SK-N-SH treated with all-trans-retinoic acid at 6 μM for 48 hours (cell line): ENCODE results near the gene LGR5.

Source experiments
- CSDC2 ChIP-seq: fragments of 250-450 bp; sonication (Bioruptor Pico); IDR thresholded peaks from 2 replicates; pipeline ENCODE4 v1.5.0; 2020; ENCODE audit warnings: mild to moderate bottlenecking, moderate library complexity
- ZFP30 ChIP-seq: fragments of 450-650 bp; formaldehyde crosslinking; IDR thresholded peaks from 2 replicates; pipeline ENCODE4 v1.5.0; 2022; ENCODE audit warnings: mild to moderate bottlenecking, moderate library complexity
- ZNF70 ChIP-seq: fragments of 450-650 bp; formaldehyde crosslinking; IDR thresholded peaks from 2 replicates; pipeline ENCODE4 v1.5.0; 2020; ENCODE audit warnings: mild to moderate bottlenecking, moderate library complexity
- ZNF8 ChIP-seq: fragments of 450-650 bp; formaldehyde crosslinking; IDR thresholded peaks from 2 replicates; pipeline ENCODE4 v1.5.0; 2020; ENCODE audit warnings: mild to moderate bottlenecking, moderate library complexity
- TF ChIP-seq, protein P1 (sequence below): fragments of 250-450 bp; sonication (Bioruptor Pico); IDR thresholded peaks from 2 replicates; pipeline ENCODE4 v1.8.0; 2021; ENCODE audit warnings: low read depth, mild to moderate bottlenecking, moderate library complexity, borderline replicate concordance

DNA sequence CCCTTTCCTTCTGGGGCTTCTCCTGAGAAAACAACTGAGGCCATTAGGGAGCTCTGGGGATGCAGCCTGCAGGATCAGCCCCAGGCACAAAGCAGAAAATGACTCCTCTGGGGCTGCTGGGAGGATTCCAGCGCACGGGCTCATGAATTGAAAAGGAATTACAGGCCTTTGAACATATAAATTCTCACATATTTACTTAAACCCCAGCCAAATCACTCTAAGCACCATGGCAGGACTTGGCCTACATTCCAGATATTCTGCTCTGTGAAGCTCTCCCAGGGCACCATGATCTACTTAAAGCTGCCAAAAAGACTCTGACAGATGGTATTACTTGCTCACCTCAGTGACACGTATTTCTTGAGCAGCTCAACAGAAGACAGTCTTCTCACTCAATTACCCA, 136.9 kb downstream of the LGR5 start:
- TF ChIP-seq, protein P1, sequence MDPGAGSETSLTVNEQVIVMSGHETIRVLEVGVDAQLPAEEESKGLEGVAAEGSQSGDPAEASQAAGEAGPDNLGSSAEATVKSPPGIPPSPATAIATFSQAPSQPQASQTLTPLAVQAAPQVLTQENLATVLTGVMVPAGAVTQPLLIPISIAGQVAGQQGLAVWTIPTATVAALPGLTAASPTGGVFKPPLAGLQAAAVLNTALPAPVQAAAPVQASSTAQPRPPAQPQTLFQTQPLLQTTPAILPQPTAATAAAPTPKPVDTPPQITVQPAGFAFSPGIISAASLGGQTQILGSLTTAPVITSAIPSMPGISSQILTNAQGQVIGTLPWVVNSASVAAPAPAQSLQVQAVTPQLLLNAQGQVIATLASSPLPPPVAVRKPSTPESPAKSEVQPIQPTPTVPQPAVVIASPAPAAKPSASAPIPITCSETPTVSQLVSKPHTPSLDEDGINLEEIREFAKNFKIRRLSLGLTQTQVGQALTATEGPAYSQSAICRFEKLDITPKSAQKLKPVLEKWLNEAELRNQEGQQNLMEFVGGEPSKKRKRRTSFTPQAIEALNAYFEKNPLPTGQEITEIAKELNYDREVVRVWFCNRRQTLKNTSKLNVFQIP (CRISPR knock-in tag), result no peak
- no peak for TF ChIP-seq ZNF70 (CRISPR knock-in tag)
- no peak for TF ChIP-seq ZNF8 (CRISPR knock-in tag)
- TF ChIP-seq ZFP30 (CRISPR knock-in tag), result no peak
- TF ChIP-seq CSDC2 (CRISPR knock-in tag), result no peak
